ENCODE results near the gene DNLZ.

- no peak for TF ChIP-seq REST (IDR thresholded peaks at IDR 0.05; ENCODE audit: insufficient read depth in 1 of 2, low read depth in 2 of 2, low read length in 1 of 2)
- TF ChIP-seq CTCF (IDR thresholded peaks at IDR 0.05), result no peak
- no peak for TF ChIP-seq SIN3A (IDR thresholded peaks at IDR 0.05; ENCODE audit: borderline replicate concordance, insufficient read depth, low read depth, low read length)
- no peak for TF ChIP-seq POLR2AphosphoS5 (IDR thresholded peaks at IDR 0.05; ENCODE audit: low read depth, low read length)
- TF ChIP-seq TCF7L2 (IDR thresholded peaks at IDR 0.05; ENCODE audit: low read depth, low read length), result no peak
These were observed 50.2 kb downstream of the DNLZ start for GRCh38 chr9:136313111-136314055.
